ENCODE results near the gene ZNF205. TPM values are rescaled to one million over a fixed set of nuclear protein-coding genes. Genes with fewer than 3 reads are reported as not detected.
A peak's percentile ranks its signal among the peaks of the same experiment; 100 is the strongest.

The ZNF205 gene
- total RNA-seq, 1 donor from 2014 or later = 22.8 TPM

GRCh38 chr16:3089717-3090592 is 22.4 kb upstream of the ZNF205 start:
- Mint-ChIP-seq H3K9me3 (ENCODE audit: unreplicated experiment) (no peaks in the 10 kb centered on the region), H3K36me3 (ENCODE audit: low read depth, unreplicated experiment) (peaks cover 12% of the 10 kb centered on the region), H3K4me1 (ENCODE audit: unreplicated experiment) (peaks cover 38% of the 10 kb centered on the region), H3K27ac (ENCODE audit: unreplicated experiment) (no peak overlapping the region), H3K4me3 (ENCODE audit: unreplicated experiment) (peak overlapping the region; percentile 42), H3K27me3 (ENCODE audit: unreplicated experiment) (peaks cover 14% of the 10 kb centered on the region)
- TF ChIP-seq CTCF (IDR thresholded peaks at IDR 0.05; ENCODE audit: unreplicated experiment) = no peak
- no peak for DNase-seq (ENCODE audit: low spot score)

- H3K9me3 Mint-ChIP-seq (ENCODE audit: unreplicated experiment) = no peaks in the 10 kb centered on the region
- H3K36me3 Mint-ChIP-seq (ENCODE audit: low read depth, unreplicated experiment) = peaks cover 12% of the 10 kb centered on the region
- H3K4me3 Mint-ChIP-seq (ENCODE audit: unreplicated experiment) = no peak overlapping the region
- H3K27ac Mint-ChIP-seq (ENCODE audit: unreplicated experiment) = no peak overlapping the region
- peaks cover 11% of the 10 kb centered on the region for H3K27me3 Mint-ChIP-seq (ENCODE audit: unreplicated experiment)
- peaks cover 25% of the 10 kb centered on the region for H3K4me1 Mint-ChIP-seq (ENCODE audit: unreplicated experiment)
- no peak for DNase-seq (ENCODE audit: low spot score)
- TF ChIP-seq CTCF (IDR thresholded peaks at IDR 0.05; ENCODE audit: unreplicated experiment) = no peak
These were observed 20.8 kb upstream of the ZNF205 start for GRCh38 chr16:3091551-3091950.

- peaks cover 15% of the 10 kb centered on the region for H3K27me3 Mint-ChIP-seq (ENCODE audit: unreplicated experiment)
- peaks cover 24% of the 10 kb centered on the region for H3K4me1 Mint-ChIP-seq (ENCODE audit: unreplicated experiment)
- no peak for TF ChIP-seq CTCF (IDR thresholded peaks at IDR 0.05; ENCODE audit: unreplicated experiment)
- H3K36me3 Mint-ChIP-seq (ENCODE audit: low read depth, unreplicated experiment) = peaks cover 12% of the 10 kb centered on the region
- no peak for DNase-seq (ENCODE audit: low spot score)
- no peaks in the 10 kb centered on the region for H3K9me3 Mint-ChIP-seq (ENCODE audit: unreplicated experiment)
- H3K4me3 Mint-ChIP-seq (ENCODE audit: unreplicated experiment) = no peak overlapping the region
- H3K27ac Mint-ChIP-seq (ENCODE audit: unreplicated experiment) = no peak overlapping the region
These were observed 19.9 kb upstream of the ZNF205 start for GRCh38 chr16:3092501-3092941.

- peak; percentile 62 for DNase-seq (ENCODE audit: low spot score)
- TF ChIP-seq CTCF (IDR thresholded peaks at IDR 0.05; ENCODE audit: unreplicated experiment) = peak; percentile 70
- Mint-ChIP-seq H3K4me1 (ENCODE audit: unreplicated experiment) (peaks cover 25% of the 10 kb centered on the region), H3K4me3 (ENCODE audit: unreplicated experiment) (no peak overlapping the region), H3K27me3 (ENCODE audit: unreplicated experiment) (peaks cover 14% of the 10 kb centered on the region), H3K27ac (ENCODE audit: unreplicated experiment) (peak overlapping the region; percentile 10), H3K36me3 (ENCODE audit: low read depth, unreplicated experiment) (peaks cover 12% of the 10 kb centered on the region), H3K9me3 (ENCODE audit: unreplicated experiment) (no peaks in the 10 kb centered on the region)
These were observed 17.9 kb upstream of the ZNF205 start for GRCh38 chr16:3094289-3095027.
